GM23338 (cell line): Measurements from ENCODE around the gene PDHX. TPM values are rescaled to one million over a fixed set of nuclear protein-coding genes. Genes with fewer than 3 reads are reported as not detected.
A peak's percentile ranks its signal among the peaks of the same experiment; 100 is the strongest.
"Not testable (repeated sequence)": the region's sequence is repeated elsewhere in the genome, so short reads cannot be mapped to it uniquely, and the experiment has no call there.

Experiments
- ATAC-seq: fragments of 200-7000 bp; cut with Tn5 transposase; 3 replicates; pipeline ENCODE4 v1.9.1; 2020
- DNase-seq: peaks from one replicate; pipeline ENCODE4 v3.0.0-alpha.2; 2015; ENCODE audit warnings: low spot score
- H2AFZ ChIP-seq: fragments of 200-600 bp; sonication (generic); 2 replicates; pipeline ENCODE4 v1.8.0; 2016; ENCODE audit warnings: antibody characterized with exemption, mild to moderate bottlenecking, moderate library complexity
- H3F3A ChIP-seq: fragments of 200-600 bp; sonication (generic); replicated peaks from 2 replicates; pipeline ENCODE4 v1.8.0; 2017; ENCODE audit warnings: antibody characterized with exemption, mixed run types, low read depth
- H3K27ac ChIP-seq: fragments of 200-600 bp; sonication (generic); 2 replicates; pipeline ENCODE4 v1.6.1; 2016; ENCODE audit warnings: low read depth
- H3K27me3 ChIP-seq: fragments of 200-600 bp; sonication (generic); 2 replicates; pipeline ENCODE4 v1.8.0; 2016; ENCODE audit warnings: mild to moderate bottlenecking, mixed run types, moderate library complexity; ENCODE audit not compliant: insufficient read depth
- H3K36me3 ChIP-seq: fragments of 200-600 bp; sonication (generic); 2 replicates; pipeline ENCODE4 v1.8.0; 2016; ENCODE audit warnings: mild to moderate bottlenecking; ENCODE audit not compliant: insufficient read depth
- H3K4me1 ChIP-seq: fragments of 200-600 bp; sonication (generic); 2 replicates; pipeline ENCODE4 v1.8.0; 2016; ENCODE audit warnings: mild to moderate bottlenecking, moderate library complexity; ENCODE audit not compliant: insufficient read depth
- H3K4me2 ChIP-seq: fragments of 200-600 bp; sonication (generic); 2 replicates; pipeline ENCODE4 v1.7.1; 2017; ENCODE audit warnings: mixed run types
- H3K4me3 ChIP-seq: fragments of 200-600 bp; sonication (generic); 2 replicates; pipeline ENCODE4 v1.6.1; 2016; ENCODE audit warnings: mixed run types
- H3K79me2 ChIP-seq: fragments of 200-600 bp; sonication (generic); replicated peaks from 2 replicates; pipeline ENCODE4 v1.8.0; 2017; ENCODE audit warnings: mild to moderate bottlenecking; ENCODE audit not compliant: insufficient read depth
- H3K9me2 ChIP-seq: fragments of 200-600 bp; sonication (generic); 2 replicates; pipeline ENCODE4 v1.8.0; 2017; ENCODE audit not compliant: insufficient read depth
- H4K20me1 ChIP-seq: fragments of 200-600 bp; sonication (generic); replicated peaks from 2 replicates; pipeline ENCODE4 v1.8.0; 2017; ENCODE audit warnings: mild to moderate bottlenecking; ENCODE audit not compliant: insufficient read depth
- H3K27ac Mint-ChIP-seq: 2 replicates; pipeline ENCODE4 v1.8.0; 2020; ENCODE audit warnings: inconsistent platforms, mild to moderate bottlenecking, moderate library complexity, mixed read lengths
- H3K27me3 Mint-ChIP-seq: 3 replicates; pipeline ENCODE4 v1.8.0; 2022; ENCODE audit warnings: low read depth, mild to moderate bottlenecking, moderate library complexity, mixed read lengths, inconsistent platforms; ENCODE audit not compliant: insufficient read depth, poor library complexity
- H3K36me3 Mint-ChIP-seq: 3 replicates; pipeline ENCODE4 v1.8.0; 2021; ENCODE audit warnings: low read depth, mild to moderate bottlenecking, inconsistent platforms, moderate library complexity, mixed read lengths
- H3K4me1 Mint-ChIP-seq: 3 replicates; pipeline ENCODE4 v1.8.0; 2020; ENCODE audit warnings: mild to moderate bottlenecking, inconsistent platforms, mixed read lengths
- H3K4me3 Mint-ChIP-seq: 3 replicates; pipeline ENCODE4 v1.8.0; 2021; ENCODE audit warnings: moderate library complexity, mild to moderate bottlenecking, inconsistent platforms, mixed read lengths
- H3K9me3 Mint-ChIP-seq: 3 replicates; pipeline ENCODE4 v1.8.0; 2020; ENCODE audit warnings: moderate library complexity, mild to moderate bottlenecking, inconsistent platforms, mixed read lengths
- CREB1 ChIP-seq: fragments of 250-450 bp; sonication (Bioruptor Pico); IDR thresholded peaks from 2 replicates; pipeline ENCODE4 v1.5.0; 2020; ENCODE audit warnings: low read depth, mild to moderate bottlenecking, moderate library complexity
- ETS1 ChIP-seq: IDR thresholded peaks from 2 replicates; pipeline ENCODE4 v1.6.1; 2016; ENCODE audit warnings: antibody characterized with exemption
- EZH2 ChIP-seq: fragments of 200-600 bp; sonication (generic); IDR thresholded peaks from one replicate; pipeline ENCODE4 v1.8.0; 2017; ENCODE audit warnings: antibody characterized with exemption, mild to moderate bottlenecking, low read depth; ENCODE audit not compliant: unreplicated experiment
- EZH2phosphoT487 ChIP-seq: fragments of 200-600 bp; sonication (generic); IDR thresholded peaks from one replicate; pipeline ENCODE4 v1.8.1; 2018; ENCODE audit warnings: antibody characterized with exemption; ENCODE audit not compliant: unreplicated experiment
- JUNB ChIP-seq: IDR thresholded peaks from one replicate; pipeline ENCODE4 v1.6.1; 2016; ENCODE audit warnings: antibody characterized with exemption; ENCODE audit not compliant: unreplicated experiment
- NANOG ChIP-seq: IDR thresholded peaks from 2 replicates; pipeline ENCODE4 v1.6.1; 2016; ENCODE audit warnings: antibody characterized with exemption, borderline replicate concordance
- POLR2AphosphoS5 ChIP-seq: IDR thresholded peaks from 2 replicates; pipeline ENCODE4 v1.6.1; 2016; ENCODE audit warnings: antibody characterized with exemption, low read depth
- REST ChIP-seq: IDR thresholded peaks from one replicate; pipeline ENCODE4 v1.6.1; 2018; ENCODE audit warnings: antibody characterized with exemption; ENCODE audit not compliant: unreplicated experiment
- STAT1 ChIP-seq: IDR thresholded peaks from one replicate; pipeline ENCODE4 v1.6.1; 2016; ENCODE audit warnings: antibody characterized with exemption; ENCODE audit not compliant: unreplicated experiment
- ZNF114 ChIP-seq: fragments of 250-450 bp; sonication (Bioruptor Pico); IDR thresholded peaks from 2 replicates; pipeline ENCODE4 v1.5.0; 2020; ENCODE audit warnings: mild to moderate bottlenecking, moderate library complexity
- ZNF331 ChIP-seq: fragments of 250-450 bp; sonication (Bioruptor Pico); IDR thresholded peaks from 2 replicates; pipeline ENCODE4 v1.5.0; 2020; ENCODE audit warnings: low read depth, mild to moderate bottlenecking, moderate library complexity
- ZNF462 ChIP-seq: fragments of 250-450 bp; sonication (Bioruptor Pico); IDR thresholded peaks from 2 replicates; pipeline ENCODE4 v1.5.0; 2020; ENCODE audit warnings: mild to moderate bottlenecking, moderate library complexity
- polyA plus RNA-seq: library from polyadenylated mRNA; unstranded; fragments of >200 nt; fragmentation: Nextera tagmentation; extraction: Ambion mirVana; gene quantifications from 2 replicates; pipeline ENCODE4 v1.2.1, GENCODE V29; 2016
- total RNA-seq: library from RNA; depleted of rRNA; stranded (reverse); fragments of >200 nt; shearing (Covaris generic); gene quantifications from 2 replicates; pipeline ENCODE4 v1.2.3, GENCODE V29; 2014

Gene PDHX
- total and polyA plus RNA-seq, 2 experiments from 2014 or later, result 36.9 to 40.2 TPM

GRCh38 chr11:35028007-35028406 lies 111.6 kb downstream of the PDHX start:
- not testable (repeated sequence) for ATAC-seq, H3F3A ChIP-seq, H3K27ac ChIP-seq, H3K4me2 ChIP-seq, H3K4me3 ChIP-seq, H3K27me3 Mint-ChIP-seq, H4K20me1 ChIP-seq, H3K4me1 ChIP-seq, H3K4me1 Mint-ChIP-seq, H3K36me3 ChIP-seq, H3K27ac Mint-ChIP-seq, H3K27me3 ChIP-seq, DNase-seq, H3K4me3 Mint-ChIP-seq, H3K79me2 ChIP-seq, H3K36me3 Mint-ChIP-seq, H3K9me2 ChIP-seq, H3K9me3 Mint-ChIP-seq, H2AFZ ChIP-seq

GRCh38 chr11:35029979-35030682 lies 113.7 kb downstream of the PDHX start:
- Histone ChIP-seq H3K27me3 (no peaks in the 10 kb centered on the region), H2AFZ (no peak overlapping the region), H3F3A (no peaks in the 10 kb centered on the region), H3K27ac (no peak overlapping the region), H4K20me1 (no peaks in the 10 kb centered on the region), H3K4me2 (no peak overlapping the region), H3K9me2 (no peaks in the 10 kb centered on the region), H3K36me3 (no peaks in the 10 kb centered on the region), H3K4me1 (no peaks in the 10 kb centered on the region), H3K79me2 (no peaks in the 10 kb centered on the region), H3K4me3 (no peak overlapping the region)
- Mint-ChIP-seq H3K36me3 (no peaks in the 10 kb centered on the region), H3K27me3 (peaks cover 2% of the 10 kb centered on the region), H3K9me3 (no peaks in the 10 kb centered on the region), H3K27ac (no peak overlapping the region), H3K4me1 (peaks cover 5% of the 10 kb centered on the region; the same call in 2 of the 3 replicates), H3K4me3 (no peak overlapping the region)
- ATAC-seq, result no peak
- peak; percentile 20 for DNase-seq
- TF ChIP-seq STAT1 (no peak), NANOG (no peak), EZH2phosphoT487 (no peak), CREB1 (CRISPR knock-in tag) (no peak), ETS1 (no peak), REST (no peak), ZNF462 (CRISPR knock-in tag) (no peak), JUNB (no peak), ZNF331 (CRISPR knock-in tag) (no peak), POLR2AphosphoS5 (no peak), EZH2 (no peak), ZNF114 (CRISPR knock-in tag) (no peak)
